Measurements from ENCODE around the gene RGS7. TPM values are rescaled to one million over a fixed set of nuclear protein-coding genes. Genes with fewer than 3 reads are reported as not detected.
"Not testable (repeated sequence)": the region's sequence is repeated elsewhere in the genome, so short reads cannot be mapped to it uniquely, and the experiment has no call there.

Gene RGS7
- total RNA-seq, 4 donors from 2014 or later: 0.47 TPM; not detected in 3

DNA sequence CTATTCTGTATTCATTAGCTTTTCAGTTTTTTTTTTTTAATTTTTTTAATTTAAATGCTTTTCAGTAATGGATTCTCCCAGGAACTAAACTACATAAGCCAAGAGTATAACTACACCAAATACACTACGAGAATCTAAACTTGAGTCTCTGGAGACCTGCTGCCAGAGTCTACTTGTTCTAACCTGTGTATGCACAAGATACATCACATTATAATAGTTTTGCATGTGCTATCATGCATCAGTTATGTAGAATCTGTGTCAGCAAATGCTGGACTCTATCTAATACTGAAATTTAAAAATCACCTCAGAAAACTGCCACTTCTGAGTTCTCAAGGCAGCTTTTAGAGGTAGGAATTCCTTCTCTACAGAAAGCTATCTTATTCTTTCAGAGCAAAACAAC, 598.7 kb downstream of the RGS7 start:
- ATAC-seq (ENCODE audit: low FRiP score) (no peak), DNase-seq (ENCODE audit: low spot score) (no peak)
- TF ChIP-seq, protein P1, sequence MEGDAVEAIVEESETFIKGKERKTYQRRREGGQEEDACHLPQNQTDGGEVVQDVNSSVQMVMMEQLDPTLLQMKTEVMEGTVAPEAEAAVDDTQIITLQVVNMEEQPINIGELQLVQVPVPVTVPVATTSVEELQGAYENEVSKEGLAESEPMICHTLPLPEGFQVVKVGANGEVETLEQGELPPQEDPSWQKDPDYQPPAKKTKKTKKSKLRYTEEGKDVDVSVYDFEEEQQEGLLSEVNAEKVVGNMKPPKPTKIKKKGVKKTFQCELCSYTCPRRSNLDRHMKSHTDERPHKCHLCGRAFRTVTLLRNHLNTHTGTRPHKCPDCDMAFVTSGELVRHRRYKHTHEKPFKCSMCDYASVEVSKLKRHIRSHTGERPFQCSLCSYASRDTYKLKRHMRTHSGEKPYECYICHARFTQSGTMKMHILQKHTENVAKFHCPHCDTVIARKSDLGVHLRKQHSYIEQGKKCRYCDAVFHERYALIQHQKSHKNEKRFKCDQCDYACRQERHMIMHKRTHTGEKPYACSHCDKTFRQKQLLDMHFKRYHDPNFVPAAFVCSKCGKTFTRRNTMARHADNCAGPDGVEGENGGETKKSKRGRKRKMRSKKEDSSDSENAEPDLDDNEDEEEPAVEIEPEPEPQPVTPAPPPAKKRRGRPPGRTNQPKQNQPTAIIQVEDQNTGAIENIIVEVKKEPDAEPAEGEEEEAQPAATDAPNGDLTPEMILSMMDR (IDR thresholded peaks at IDR 0.05): no peak

DNA sequence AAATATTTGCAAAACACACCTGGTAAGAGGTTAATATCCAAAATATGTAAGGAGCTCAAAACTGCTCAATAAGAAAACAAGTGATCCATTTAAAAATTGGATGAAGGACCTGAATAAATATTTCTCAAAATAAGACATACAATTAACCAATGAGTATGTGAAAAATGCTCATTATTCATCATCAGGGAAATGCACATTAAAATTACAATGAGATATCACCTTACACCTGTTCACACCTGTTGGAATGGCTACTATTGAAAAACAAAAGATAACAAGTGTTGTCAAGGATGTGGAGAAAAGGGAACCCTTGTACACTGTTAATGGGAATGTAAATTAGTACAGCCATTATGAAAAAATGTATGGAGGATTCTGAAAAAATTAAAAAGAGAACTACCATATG, 609.1 kb downstream of the RGS7 start:
- DNase-seq (ENCODE audit: low spot score) (no peak), ATAC-seq (ENCODE audit: low FRiP score) (no peak)
- TF ChIP-seq, protein P1 (IDR thresholded peaks at IDR 0.05): no peak

DNA sequence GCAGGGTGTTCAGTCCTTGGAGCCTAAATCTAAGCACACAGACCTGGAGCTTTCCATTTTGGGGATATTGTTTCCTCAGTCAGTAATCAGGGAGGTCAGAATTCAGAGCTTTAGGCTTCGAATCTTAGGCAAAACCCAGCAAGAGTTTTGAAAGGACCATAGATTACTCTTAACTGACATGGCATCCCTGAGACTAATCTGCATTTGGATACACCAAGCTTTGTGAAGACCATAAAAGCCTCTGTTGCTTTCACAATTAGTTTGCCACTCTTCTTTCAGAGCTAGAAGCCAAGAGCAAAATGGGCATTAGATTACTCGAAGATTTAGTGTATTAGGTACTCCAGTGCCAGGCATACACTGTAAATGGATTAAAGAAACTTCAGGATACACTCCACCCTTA, 613.3 kb downstream of the RGS7 start:
- DNase-seq (ENCODE audit: low spot score) (no peak), ATAC-seq (ENCODE audit: low FRiP score) (no peak)
- TF ChIP-seq, protein P1 (IDR thresholded peaks at IDR 0.05): no peak

DNA sequence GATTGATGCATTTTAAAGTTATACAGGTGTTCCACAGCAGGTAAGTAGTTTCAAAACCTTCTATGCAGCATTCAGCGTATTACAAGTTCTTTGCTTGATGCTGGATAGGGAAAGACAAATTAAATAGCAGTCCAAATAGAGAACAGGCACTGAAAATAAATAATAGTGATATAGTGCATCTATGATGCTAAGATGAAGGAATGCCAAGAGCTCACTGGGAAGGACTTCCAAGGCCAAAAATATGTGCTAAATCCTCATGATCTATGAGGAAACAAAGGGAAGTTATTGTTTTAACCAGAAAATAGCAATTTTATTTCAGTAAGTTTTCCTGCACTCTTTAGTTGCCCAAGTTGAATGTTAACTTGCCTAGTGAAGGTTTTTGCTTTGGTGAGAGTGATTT, 617.3 kb downstream of the RGS7 start:
- TF ChIP-seq, protein P1 (IDR thresholded peaks at IDR 0.05): no peak
- DNase-seq (ENCODE audit: low spot score): no peak
- no peak for ATAC-seq (ENCODE audit: low FRiP score)

DNA sequence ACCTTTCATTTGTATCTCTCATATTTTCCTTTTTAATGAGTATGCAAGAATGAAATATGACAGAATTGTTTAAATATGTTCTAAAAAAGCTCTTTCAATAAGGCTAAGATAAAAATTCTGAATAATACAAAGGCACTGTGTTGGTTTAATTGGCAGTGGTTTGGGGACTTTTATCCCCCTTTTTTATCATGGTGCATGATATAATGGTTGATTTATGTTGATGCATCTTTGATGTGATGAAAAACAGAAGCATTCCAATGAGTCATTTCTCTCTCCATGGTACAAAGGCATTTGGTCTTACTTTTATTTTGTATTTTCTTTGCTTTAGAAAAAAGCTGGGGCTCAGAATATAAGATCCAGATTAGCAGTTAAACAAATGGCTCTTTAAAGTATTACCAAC, 617.9 kb downstream of the RGS7 start:
- TF ChIP-seq, protein P1 (IDR thresholded peaks at IDR 0.05): no peak
- DNase-seq (ENCODE audit: low spot score) (no peak), ATAC-seq (ENCODE audit: low FRiP score) (no peak)

DNA sequence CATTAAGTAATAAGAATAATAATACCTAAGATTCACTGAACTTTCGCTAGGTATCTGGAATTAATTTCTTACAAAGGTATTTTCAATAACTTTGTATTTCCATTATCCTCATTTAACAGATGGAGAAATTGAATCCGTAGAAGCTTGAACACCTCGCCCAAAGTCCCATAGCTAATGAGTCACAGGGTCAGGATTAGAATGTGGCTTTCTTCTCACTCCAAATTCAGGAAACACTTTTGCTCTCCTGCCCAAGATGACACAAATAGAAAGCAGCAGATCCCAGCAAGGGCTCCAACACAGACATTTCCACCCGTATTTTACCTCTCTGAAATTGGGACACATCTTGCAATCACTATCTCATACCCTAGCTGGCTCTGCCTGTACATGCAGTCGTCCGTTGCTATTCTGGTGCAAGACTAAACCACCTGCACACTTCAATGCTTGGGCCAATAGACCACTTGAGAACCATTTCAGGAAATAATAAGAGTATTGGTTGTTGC, 619.2 kb downstream of the RGS7 start:
- ATAC-seq (ENCODE audit: low FRiP score): no peak
- TF ChIP-seq, protein P1 (IDR thresholded peaks at IDR 0.05): no peak
- DNase-seq (ENCODE audit: low spot score): no peak

DNA sequence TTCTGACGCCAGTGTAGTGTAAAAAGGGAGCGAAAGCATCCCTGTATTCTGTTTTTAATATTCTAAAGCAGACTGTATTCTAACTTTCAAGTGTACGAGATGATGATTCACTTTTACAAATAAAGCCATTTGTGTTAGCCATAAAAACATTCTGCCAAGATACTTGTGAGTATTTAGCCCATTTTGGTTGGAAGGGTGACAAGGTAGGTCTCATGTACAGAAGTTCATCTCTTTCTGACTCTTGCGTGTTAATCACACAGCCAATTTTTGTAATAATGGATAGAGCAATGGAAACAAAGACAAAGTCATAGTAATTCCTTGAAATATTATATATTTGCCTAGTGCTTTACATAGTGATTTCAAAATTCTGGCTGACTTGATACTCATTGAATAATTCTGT, 619.7 kb downstream of the RGS7 start:
- TF ChIP-seq, protein P1 (IDR thresholded peaks at IDR 0.05): no peak
- ATAC-seq (ENCODE audit: low FRiP score) (no peak), DNase-seq (ENCODE audit: low spot score) (no peak)

DNA sequence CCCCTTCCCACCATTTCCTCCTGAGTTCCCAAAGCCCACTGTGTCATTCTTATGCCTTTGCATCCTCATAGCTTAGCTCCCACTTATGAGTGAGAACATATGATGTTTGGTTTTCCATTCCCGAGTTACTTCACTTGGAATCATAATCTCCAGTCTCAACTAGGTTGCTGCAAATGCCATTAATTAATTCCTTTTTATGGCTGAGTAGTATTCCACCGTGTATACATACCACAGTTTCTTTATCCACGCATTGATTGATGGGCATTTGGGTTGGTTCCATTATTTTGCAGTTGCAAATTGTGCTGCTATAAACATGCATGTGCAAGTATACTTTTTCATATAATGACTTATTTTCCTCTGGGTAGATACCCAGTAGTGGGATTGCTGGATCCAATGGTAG, 622.3 kb downstream of the RGS7 start:
- DNase-seq (ENCODE audit: low spot score); ATAC-seq (ENCODE audit: low FRiP score): not testable (repeated sequence)
